Nephron progenitor cell (in vitro differentiated cells): ENCODE results near the gene ERN2.

ENCODE experiments used
- DNase-seq: peaks from one replicate; pipeline ENCODE4 v3.0.0; 2021
- H3K27ac Mint-ChIP-seq: 2 replicates; pipeline ENCODE4 v1.8.0; 2021; ENCODE audit warnings: mild to moderate bottlenecking, moderate library complexity, mixed read lengths
- H3K27me3 Mint-ChIP-seq: 2 replicates; pipeline ENCODE4 v1.8.0; 2021; ENCODE audit warnings: mild to moderate bottlenecking, low read depth, mixed read lengths; ENCODE audit not compliant: poor library complexity
- H3K36me3 Mint-ChIP-seq: 2 replicates; pipeline ENCODE4 v1.8.0; 2021; ENCODE audit warnings: low read depth, mixed read lengths
- H3K4me1 Mint-ChIP-seq: 2 replicates; pipeline ENCODE4 v1.8.0; 2021; ENCODE audit warnings: mixed read lengths
- H3K4me3 Mint-ChIP-seq: 2 replicates; pipeline ENCODE4 v1.8.0; 2021; ENCODE audit warnings: mild to moderate bottlenecking, moderate library complexity, mixed read lengths
- H3K9me3 Mint-ChIP-seq: 2 replicates; pipeline ENCODE4 v1.8.0; 2021; ENCODE audit warnings: mild to moderate bottlenecking, moderate library complexity, mixed read lengths
- CTCF ChIP-seq: fragments of 200-600 bp; sonication (generic); IDR thresholded peaks from 2 replicates; pipeline ENCODE4 v1.5.0; 2021; ENCODE audit warnings: antibody characterized with exemption

The ERN2 gene

DNA sequence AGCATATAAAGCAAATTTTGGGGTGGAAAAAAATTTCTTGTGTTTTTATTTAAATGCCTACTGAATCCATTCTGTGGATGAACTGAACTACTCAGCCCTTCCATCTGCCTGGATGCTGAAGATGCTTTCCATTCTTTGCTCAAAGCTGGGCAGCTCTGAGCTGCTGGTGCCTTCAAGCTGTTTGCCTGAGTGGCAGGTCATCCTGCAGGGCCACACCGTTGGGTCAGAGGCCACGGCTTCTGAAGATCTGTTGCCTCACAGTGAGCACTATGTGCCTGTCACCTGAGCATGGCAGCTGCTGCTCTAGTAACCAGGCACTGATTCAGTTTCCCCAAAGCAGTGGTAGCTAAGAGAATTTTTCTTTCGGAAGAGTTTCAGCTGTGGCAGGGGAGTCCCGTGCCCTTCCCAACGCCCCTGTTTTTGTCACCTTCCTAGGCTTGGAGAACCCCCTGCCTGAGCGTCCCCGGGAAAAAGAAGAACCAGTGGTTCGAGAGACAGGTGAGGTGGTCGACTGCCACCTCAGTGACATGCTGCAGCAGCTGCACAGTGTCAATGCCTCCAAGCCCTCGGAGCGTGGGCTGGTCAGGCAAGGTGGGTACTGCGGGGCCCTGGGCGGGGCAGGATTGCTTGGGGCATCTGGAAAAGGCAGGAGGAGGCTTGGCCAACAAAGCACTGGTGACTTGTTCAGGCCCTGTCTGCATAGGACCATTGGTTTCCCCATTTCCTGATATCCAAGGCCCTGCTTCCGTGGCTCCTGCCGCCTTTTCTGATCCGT is 25.8 kb downstream of the ERN2 start:
- Mint-ChIP-seq H3K4me3 (no peak overlapping the region), H3K9me3 (no peaks in the 10 kb centered on the region), H3K36me3 (peaks cover 67% of the 10 kb centered on the region), H3K27ac (peak overlapping the region; percentile 32), H3K4me1 (peaks cover 6% of the 10 kb centered on the region), H3K27me3 (no peaks in the 10 kb centered on the region)
- DNase-seq, result no peak
- no peak for TF ChIP-seq CTCF

DNA sequence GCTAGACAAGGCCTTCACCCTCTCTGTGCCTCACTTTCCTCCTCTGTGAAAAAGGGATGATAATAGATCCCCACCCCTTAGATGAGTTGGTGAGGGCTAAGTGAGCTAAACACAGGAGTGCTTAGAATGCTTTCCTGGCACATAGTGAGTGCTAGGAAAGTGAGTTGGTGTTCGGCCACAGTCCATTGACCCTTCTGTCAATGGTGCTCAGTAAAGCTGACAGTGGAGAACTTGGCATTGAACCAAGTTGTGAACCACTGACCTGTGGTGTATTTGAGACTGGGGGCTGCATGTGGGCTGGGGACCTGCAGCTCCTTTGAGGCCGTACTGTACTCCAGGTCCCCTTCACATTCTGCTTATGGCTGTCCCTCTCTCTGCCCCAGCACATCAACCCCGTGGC is 29.5 kb downstream of the ERN2 start:
- H3K27me3 Mint-ChIP-seq, result no peaks in the 10 kb centered on the region
- H3K27ac Mint-ChIP-seq, result no peak overlapping the region
- DNase-seq, result no peak
- H3K4me1 Mint-ChIP-seq, result peaks cover 38% of the 10 kb centered on the region
- no peaks in the 10 kb centered on the region for H3K9me3 Mint-ChIP-seq
- no peak for TF ChIP-seq CTCF
- H3K4me3 Mint-ChIP-seq, result no peak overlapping the region
- peaks cover 70% of the 10 kb centered on the region for H3K36me3 Mint-ChIP-seq

DNA sequence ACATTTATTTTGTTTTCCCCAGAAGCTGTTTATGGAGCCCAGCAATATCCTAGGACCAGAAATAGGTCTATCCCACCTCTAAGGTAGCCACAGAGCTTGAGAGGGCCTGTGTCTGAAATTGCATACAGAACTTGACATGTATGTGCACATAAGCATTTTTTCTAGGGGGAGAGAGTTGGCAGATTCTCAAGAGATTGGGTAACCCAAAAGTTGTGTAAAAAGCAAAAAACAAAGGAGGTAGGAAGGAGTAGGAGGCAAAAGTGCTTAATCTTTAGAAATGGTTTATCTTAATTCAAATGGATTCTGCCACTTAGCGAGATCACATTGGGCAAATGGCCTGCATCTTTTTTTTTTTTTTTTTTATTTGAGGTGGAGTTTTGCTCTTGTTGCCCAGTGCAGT is 30.8 kb downstream of the ERN2 start:
- TF ChIP-seq CTCF, result no peak

GRCh38 chr16:23679986-23680336 is 33.1 kb downstream of the ERN2 start:
- Mint-ChIP-seq H3K27ac (no peak overlapping the region), H3K9me3 (no peaks in the 10 kb centered on the region)

More for the DNA sequence above, 30.8 kb downstream of the ERN2 start:
- no peaks in the 10 kb centered on the region for H3K27me3 Mint-ChIP-seq
- no peak overlapping the region for H3K4me3 Mint-ChIP-seq
- DNase-seq, result no peak
- peaks cover 58% of the 10 kb centered on the region for H3K36me3 Mint-ChIP-seq
- no peak overlapping the region for H3K27ac Mint-ChIP-seq
- no peaks in the 10 kb centered on the region for H3K9me3 Mint-ChIP-seq
- peaks cover 43% of the 10 kb centered on the region for H3K4me1 Mint-ChIP-seq

GRCh38 chr16:23679274-23679985 is 33.6 kb downstream of the ERN2 start:
- no peak overlapping the region for H3K27ac Mint-ChIP-seq
- H3K36me3 Mint-ChIP-seq, result peaks cover 42% of the 10 kb centered on the region
- peak overlapping the region; percentile 94 for H3K4me3 Mint-ChIP-seq
- H3K4me1 Mint-ChIP-seq, result peaks cover 38% of the 10 kb centered on the region
- no peaks in the 10 kb centered on the region for H3K27me3 Mint-ChIP-seq
- TF ChIP-seq CTCF, result no peak
- H3K9me3 Mint-ChIP-seq, result no peaks in the 10 kb centered on the region
- DNase-seq, result peak; percentile 39

More at GRCh38 chr16:23679986-23680336, 33.1 kb downstream of the ERN2 start:
- no peak for TF ChIP-seq CTCF
- no peak for DNase-seq
- H3K27me3 Mint-ChIP-seq, result no peaks in the 10 kb centered on the region
- H3K36me3 Mint-ChIP-seq, result peaks cover 43% of the 10 kb centered on the region
- peaks cover 38% of the 10 kb centered on the region for H3K4me1 Mint-ChIP-seq
- peak overlapping the region; percentile 94 for H3K4me3 Mint-ChIP-seq
